GM19239 (cell line): ENCODE measurements around the gene RGPD6.
"Not testable (repeated sequence)": the region's sequence is repeated elsewhere in the genome, so short reads cannot be mapped to it uniquely, and the experiment has no call there.

Experiments
- DNase-seq: peaks from one replicate; pipeline ENCODE4 v3.0.0; 2011; ENCODE audit warnings: low spot score; ENCODE audit not compliant: insufficient read length
- FAIRE-seq: peaks from 2 replicates; lab custom pipeline; 2011; peaks lifted over from hg19 to GRCh38; lab: Jason Lieb, UNC

Gene RGPD6

GRCh38 chr2:110488991-110489390 is 88.0 kb downstream of the RGPD6 start:
- FAIRE-seq: not testable (repeated sequence)

GRCh38 chr2:110482697-110483096 is 94.3 kb downstream of the RGPD6 start:
- not testable (repeated sequence) for DNase-seq, FAIRE-seq

More at GRCh38 chr2:110488991-110489390, 88.0 kb downstream of the RGPD6 start:
- DNase-seq: not testable (repeated sequence)

DNA sequence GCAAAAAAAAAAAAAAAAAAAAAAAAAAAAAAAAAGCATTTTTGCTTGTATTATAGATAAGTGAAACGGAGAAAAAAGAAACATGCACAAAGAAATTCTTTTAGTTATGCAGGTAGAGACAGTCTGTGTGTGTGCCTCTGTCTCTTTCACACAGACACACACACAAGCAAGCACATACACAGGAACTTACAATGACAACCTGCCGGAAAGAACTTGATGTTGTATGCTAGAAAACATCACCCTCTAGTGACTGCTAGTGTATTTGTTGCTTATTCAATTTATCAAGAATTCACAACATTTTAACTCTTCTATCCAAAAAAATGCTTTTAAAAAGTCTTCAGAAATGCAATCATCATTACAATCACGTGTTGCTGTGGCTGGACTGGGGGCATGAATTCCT is 95.8 kb downstream of the RGPD6 start:
- not testable (repeated sequence) for FAIRE-seq, DNase-seq

DNA sequence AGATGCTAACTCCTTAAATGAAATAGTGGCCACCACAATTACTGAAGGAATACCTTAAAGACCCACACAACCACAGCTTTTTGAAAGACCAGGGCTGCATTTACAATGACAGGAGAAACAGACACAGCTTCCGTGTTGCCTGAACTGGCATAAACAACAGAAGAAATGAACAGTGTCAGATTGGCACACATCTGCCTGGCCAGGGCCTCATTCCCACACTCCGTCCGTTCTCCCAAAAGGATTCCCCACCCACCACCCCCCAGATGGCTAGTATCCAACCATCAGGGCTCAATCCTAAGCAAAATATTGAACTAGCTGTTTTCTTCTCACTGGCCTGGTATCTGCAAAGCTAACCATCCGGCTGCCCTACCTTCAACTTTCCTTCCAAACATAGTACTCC is 96.9 kb downstream of the RGPD6 start:
- not testable (repeated sequence) for FAIRE-seq, DNase-seq

GRCh38 chr2:110477370-110477769 is 99.7 kb downstream of the RGPD6 start:
- FAIRE-seq, DNase-seq: not testable (repeated sequence)

DNA sequence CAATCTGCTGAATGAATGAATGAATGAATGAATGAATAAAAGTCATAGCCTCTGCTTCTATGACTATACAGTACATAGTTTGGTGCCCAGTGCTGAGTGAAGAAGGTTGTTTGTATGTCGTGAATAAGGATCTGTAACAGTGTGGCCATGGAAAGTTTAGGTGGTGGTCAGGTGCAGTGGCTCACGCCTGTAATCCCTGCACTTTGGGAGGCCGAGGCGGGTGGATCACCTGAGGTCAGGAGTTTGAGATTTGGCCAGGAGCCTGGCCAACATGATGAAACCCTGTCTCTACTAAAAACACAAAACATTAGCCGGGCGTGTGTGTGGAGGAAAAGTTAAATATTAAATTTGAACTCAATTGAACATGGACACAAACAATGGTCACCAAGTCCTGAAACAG is 100.1 kb downstream of the RGPD6 start:
- DNase-seq, FAIRE-seq: not testable (repeated sequence)

DNA sequence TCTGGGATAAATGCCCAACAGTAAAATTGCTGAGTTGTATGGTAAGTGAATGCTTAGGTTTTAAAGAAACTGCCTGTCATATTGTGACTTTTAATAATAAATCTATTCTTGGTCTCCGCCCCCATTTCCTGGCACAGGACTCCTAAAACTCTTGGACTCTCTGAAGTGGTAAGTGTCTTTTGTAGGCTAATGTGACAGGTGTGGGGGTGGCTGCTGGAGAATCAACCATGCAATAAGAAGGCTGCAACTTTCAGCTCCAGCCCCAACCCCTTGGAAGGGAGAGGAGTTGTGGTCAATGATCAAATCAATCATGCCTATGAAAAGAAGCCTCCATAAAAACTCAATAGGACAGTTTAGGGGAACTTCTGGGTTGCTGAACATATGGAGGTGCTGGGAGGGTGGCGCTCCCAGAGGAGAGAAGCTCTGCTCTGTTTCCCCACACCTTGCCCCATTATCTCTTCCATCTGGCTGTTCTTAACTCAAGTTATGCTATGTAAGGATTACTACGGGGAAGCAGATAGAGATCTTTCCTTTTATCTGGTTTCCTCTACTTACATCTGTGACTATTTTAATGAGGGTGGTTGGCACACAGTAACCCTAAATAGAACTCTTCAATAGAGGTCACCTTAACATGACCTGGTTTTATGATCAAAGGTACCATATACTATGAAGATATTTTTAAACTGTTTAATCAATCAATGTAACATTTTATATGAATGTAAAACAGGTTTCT is 101.2 kb downstream of the RGPD6 start:
- DNase-seq, FAIRE-seq: not testable (repeated sequence)

GRCh38 chr2:110474898-110475297 is 102.1 kb downstream of the RGPD6 start:
- DNase-seq, FAIRE-seq: not testable (repeated sequence)

DNA sequence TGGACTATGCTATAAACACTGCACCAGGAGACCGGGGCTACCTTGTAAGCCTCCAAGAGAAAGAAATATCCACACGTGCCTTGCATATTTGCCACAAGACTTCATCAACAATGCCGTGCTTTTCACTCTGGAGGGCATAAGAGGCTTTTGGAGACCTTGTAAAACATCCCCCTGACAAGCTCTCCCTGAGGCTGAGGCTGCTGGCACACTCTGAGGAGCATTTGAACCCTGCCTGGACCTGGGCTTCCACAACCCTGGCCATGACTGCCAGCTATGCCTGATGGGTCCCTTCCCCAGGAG is 104.0 kb downstream of the RGPD6 start:
- not testable (repeated sequence) for DNase-seq, FAIRE-seq

- not testable (repeated sequence) for FAIRE-seq, DNase-seq
Measured at GRCh38 chr2:110472171-110473058, 104.6 kb downstream of the RGPD6 start, which contains the start of gene LIMS4. LIMS4 (minus strand) TSS chr2:110472816; CDS start chr2:110472778, 38 bp downstream.

DNA sequence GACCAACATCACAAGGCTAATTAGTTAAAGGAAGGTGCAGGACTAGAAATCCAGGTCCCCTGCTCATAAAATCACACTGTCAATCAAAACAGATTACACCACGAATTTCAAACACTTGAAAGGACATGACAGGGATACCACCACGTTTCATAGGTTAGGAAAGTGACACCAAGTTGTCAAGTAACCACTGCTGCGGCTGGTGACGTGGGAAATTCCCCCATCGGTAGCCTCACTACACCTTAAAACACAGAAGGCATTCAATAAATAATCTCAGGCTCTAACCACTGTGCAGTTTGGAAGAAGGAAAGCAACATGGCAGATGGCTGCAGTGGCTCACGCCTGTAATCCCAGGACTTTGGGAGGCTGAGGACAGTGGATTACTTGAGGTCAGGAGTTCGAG is 108.1 kb downstream of the RGPD6 start:
- not testable (repeated sequence) for FAIRE-seq, DNase-seq

GRCh38 chr2:110465312-110465711 is 111.7 kb downstream of the RGPD6 start:
- FAIRE-seq, DNase-seq: not testable (repeated sequence)
